H9 (cell line): ENCODE measurements around the gene GABRB1. TPM values are rescaled to one million over a fixed set of nuclear protein-coding genes. Genes with fewer than 3 reads are reported as not detected.

Source experiments
- DNase-seq: peaks from one replicate; pipeline ENCODE4 v3.0.0-alpha.2; 2017
- H2AFZ ChIP-seq: one replicate; pipeline ENCODE4 v1.6.1; 2013; ENCODE audit warnings: mild to moderate bottlenecking, low read length, control low read depth, moderate library complexity
- H2AK5ac ChIP-seq: 2 replicates; pipeline ENCODE4 v1.6.1; 2013; ENCODE audit warnings: low read length, control low read depth, mixed read lengths; ENCODE audit not compliant: insufficient read length
- H2BK120ac ChIP-seq: one replicate; pipeline ENCODE4 v1.6.1; 2013; ENCODE audit warnings: low read depth, mild to moderate bottlenecking, low read length, control low read depth, inconsistent platforms; ENCODE audit not compliant: poor library complexity, severe bottlenecking
- H2BK12ac ChIP-seq: 2 replicates; pipeline ENCODE4 v1.6.1; 2013; ENCODE audit warnings: low read length, control low read depth, mixed read lengths, low read depth; ENCODE audit not compliant: insufficient read length
- H2BK15ac ChIP-seq: 2 replicates; pipeline ENCODE4 v1.6.1; 2013; ENCODE audit warnings: low read depth, low read length, control low read depth
- H2BK20ac ChIP-seq: one replicate; pipeline ENCODE4 v1.6.1; 2013; ENCODE audit warnings: low read depth, mild to moderate bottlenecking, low read length, control low read depth, inconsistent platforms; ENCODE audit not compliant: poor library complexity, severe bottlenecking
- H2BK5ac ChIP-seq: 2 replicates; pipeline ENCODE4 v1.6.1; 2013; ENCODE audit warnings: low read length, control low read depth, mixed read lengths; ENCODE audit not compliant: insufficient read length
- H3K14ac ChIP-seq: 2 replicates; pipeline ENCODE4 v1.6.1; 2013; ENCODE audit warnings: low read length, control low read depth; ENCODE audit not compliant: insufficient read depth
- H3K18ac ChIP-seq: 2 replicates; pipeline ENCODE4 v1.6.1; 2013; ENCODE audit warnings: low read depth, mild to moderate bottlenecking, mixed read lengths, low read length, control low read depth; ENCODE audit not compliant: insufficient read length
- H3K23ac ChIP-seq: 2 replicates; pipeline ENCODE4 v1.6.1; 2013; ENCODE audit warnings: low read length, control low read depth, mixed read lengths, low read depth; ENCODE audit not compliant: insufficient read length
- H3K23me2 ChIP-seq: 2 replicates; pipeline ENCODE4 v1.6.1; 2013; ENCODE audit warnings: low read depth, mild to moderate bottlenecking, mixed read lengths, low read length, control low read depth; ENCODE audit not compliant: insufficient read length, poor library complexity, severe bottlenecking
- H3K27ac ChIP-seq: 2 replicates; pipeline ENCODE4 v1.5.1; 2013; ENCODE audit warnings: low read length, control low read depth, mixed read lengths, low read depth; ENCODE audit not compliant: insufficient read length
- H3K27me3 ChIP-seq: 2 replicates; pipeline ENCODE4 v1.6.1; 2013; ENCODE audit warnings: low read length, control low read depth, inconsistent platforms; ENCODE audit not compliant: insufficient read depth
- H3K4ac ChIP-seq: 2 replicates; pipeline ENCODE4 v1.6.1; 2013; ENCODE audit warnings: low read depth, mild to moderate bottlenecking, control low read depth, inconsistent platforms, low read length, moderate library complexity
- H3K4me1 ChIP-seq: 2 replicates; pipeline ENCODE4 v1.6.1; 2013; ENCODE audit warnings: low read length, control low read depth, inconsistent platforms; ENCODE audit not compliant: insufficient read depth
- H3K4me2 ChIP-seq: 2 replicates; pipeline ENCODE4 v1.6.1; 2013; ENCODE audit warnings: low read length, control low read depth, mixed read lengths; ENCODE audit not compliant: insufficient read length, insufficient read depth
- H3K56ac ChIP-seq: 2 replicates; pipeline ENCODE4 v1.6.1; 2013; ENCODE audit warnings: low read depth, mild to moderate bottlenecking, mixed read lengths, low read length, control low read depth; ENCODE audit not compliant: insufficient read length
- H3K79me1 ChIP-seq: 2 replicates; pipeline ENCODE4 v1.6.1; 2013; ENCODE audit warnings: low read depth, mild to moderate bottlenecking, moderate library complexity, low read length, control low read depth, inconsistent platforms; ENCODE audit not compliant: insufficient read depth, poor library complexity, severe bottlenecking
- H3K79me2 ChIP-seq: 2 replicates; pipeline ENCODE4 v1.6.1; 2013; ENCODE audit warnings: low read length, control low read depth, inconsistent platforms; ENCODE audit not compliant: insufficient read depth
- H3K9ac ChIP-seq: 2 replicates; pipeline ENCODE4 v1.6.1; 2013; ENCODE audit warnings: low read length, control low read depth, mixed read lengths; ENCODE audit not compliant: insufficient read length; ENCODE audit errors: extremely low read depth
- H3K9me3 ChIP-seq: one replicate; pipeline ENCODE4 v1.6.1; 2013; ENCODE audit warnings: low read depth, low read length, inconsistent platforms; ENCODE audit not compliant: control insufficient read depth
- H3T11ph ChIP-seq: one replicate; pipeline ENCODE4 v1.6.1; 2013; ENCODE audit warnings: mild to moderate bottlenecking, low read length, control low read depth, inconsistent platforms
- H4K20me1 ChIP-seq: one replicate; pipeline ENCODE4 v1.6.1; 2013; ENCODE audit not compliant: control insufficient read depth, insufficient read length, insufficient read depth
- H4K5ac ChIP-seq: 2 replicates; pipeline ENCODE4 v1.6.1; 2013; ENCODE audit warnings: low read depth, mild to moderate bottlenecking, mixed read lengths, low read length, control low read depth; ENCODE audit not compliant: insufficient read length
- H4K8ac ChIP-seq: replicated peaks from 2 replicates; pipeline ENCODE4 v1.6.1; 2013; ENCODE audit warnings: low read length, control low read depth, mixed read lengths, low read depth; ENCODE audit not compliant: insufficient read length
- H4K91ac ChIP-seq: 2 replicates; pipeline ENCODE4 v1.6.1; 2013; ENCODE audit warnings: low read depth, mild to moderate bottlenecking, moderate library complexity, mixed read lengths, low read length, control low read depth; ENCODE audit not compliant: insufficient read length
- H3K27ac Mint-ChIP-seq, 3 experiments: 2 replicates in 2 of 3; 3 replicates in 1 of 3; pipeline ENCODE4 v1.8.0; 2020 to 2021; ENCODE audit warnings: mixed read lengths in 3 of 3, mild to moderate bottlenecking in 1 of 3, moderate library complexity in 1 of 3
- H3K27me3 Mint-ChIP-seq: 2 replicates; pipeline ENCODE4 v1.8.0; 2021; ENCODE audit warnings: low read depth, mild to moderate bottlenecking, moderate library complexity, mixed read lengths
- H3K36me3 Mint-ChIP-seq, 3 experiments: 2 replicates in 2 of 3; 3 replicates in 1 of 3; pipeline ENCODE4 v1.8.0; 2020 to 2021; ENCODE audit warnings: low read depth in 3 of 3, mixed read lengths in 3 of 3; ENCODE audit not compliant: insufficient read depth in 1 of 3
- H3K4me1 Mint-ChIP-seq, 2 experiments: 2 replicates each; pipeline ENCODE4 v1.8.0; 2020; ENCODE audit warnings: mixed read lengths in 2 of 2
- H3K4me3 Mint-ChIP-seq, 2 experiments: 2 replicates in 1 of 2; 3 replicates in 1 of 2; pipeline ENCODE4 v1.8.0; 2020 to 2021; ENCODE audit warnings: mild to moderate bottlenecking in 2 of 2, mixed read lengths in 2 of 2, moderate library complexity in 1 of 2
- H3K9me3 Mint-ChIP-seq, 2 experiments: 2 replicates in 1 of 2; 3 replicates in 1 of 2; pipeline ENCODE4 v1.8.0; 2020; ENCODE audit warnings: mild to moderate bottlenecking in 2 of 2, mixed read lengths in 2 of 2, moderate library complexity in 1 of 2
- WGBS: extraction: QIAGEN DNeasy Blood & Tissue Kit; methylation state at CpG from one replicate; pipeline ENCODE4 v1.1.7; 2013; ENCODE audit warnings: missing lambda C conversion rate, low lambda C conversion rate, mixed read lengths; ENCODE audit not compliant: insufficient read length; ENCODE audit errors: extremely low coverage; 5-methylcytosine and 5-hydroxymethylcytosine counted together
- total RNA-seq: library from RNA; stranded (reverse); gene quantifications from 2 replicates; pipeline ENCODE4 v1.2.1, GENCODE V29; 2021
- TF ChIP-seq, protein P1 (sequence below): fragments of 200-600 bp; sonication (generic); conservative IDR thresholded peaks from 3 replicates; pipeline ENCODE4 v1.8.0; 2021; ENCODE audit warnings: antibody characterized with exemption, mild to moderate bottlenecking

The GABRB1 gene
- total RNA-seq, 1 experiment from 2014 or later, result 0.39 TPM

GRCh38 chr4:47474799-47475198 is 443.4 kb downstream of the GABRB1 start:
- DNase-seq, result no peak
- H3K4ac ChIP-seq, result no peak overlapping the region
- H3K9ac ChIP-seq, result no peak overlapping the region
- no peak overlapping the region for H4K5ac ChIP-seq
- no peak overlapping the region for H4K8ac ChIP-seq
- H3K23ac ChIP-seq, result no peak overlapping the region
- H3K23me2 ChIP-seq, result no peaks in the 10 kb centered on the region
- H3K79me1 ChIP-seq, result no peaks in the 10 kb centered on the region
- H3K18ac ChIP-seq, result no peak overlapping the region
- Mint-ChIP-seq H3K27ac (no peak overlapping the region), H3K36me3 (no peaks in the 10 kb centered on the region), H3K27me3 (no peaks in the 10 kb centered on the region), H3K4me3 (no peak overlapping the region), H3K9me3 (no peaks in the 10 kb centered on the region), H3K4me1 (peaks cover 12 to 14% of the 10 kb centered on the region in 2 experiments)
- no peak overlapping the region for H2AFZ ChIP-seq
- H3K27me3 ChIP-seq, result no peaks in the 10 kb centered on the region
- no CpG with 5 or more reads among the region's 4 CpGs for WGBS
- H3T11ph ChIP-seq, result no peak overlapping the region
- H3K56ac ChIP-seq, result no peak overlapping the region
- no peaks in the 10 kb centered on the region for H4K20me1 ChIP-seq
- no peak overlapping the region for H2BK12ac ChIP-seq
- no peak overlapping the region for H2BK5ac ChIP-seq
- H3K9me3 ChIP-seq, result no peaks in the 10 kb centered on the region
- TF ChIP-seq, protein P1, sequence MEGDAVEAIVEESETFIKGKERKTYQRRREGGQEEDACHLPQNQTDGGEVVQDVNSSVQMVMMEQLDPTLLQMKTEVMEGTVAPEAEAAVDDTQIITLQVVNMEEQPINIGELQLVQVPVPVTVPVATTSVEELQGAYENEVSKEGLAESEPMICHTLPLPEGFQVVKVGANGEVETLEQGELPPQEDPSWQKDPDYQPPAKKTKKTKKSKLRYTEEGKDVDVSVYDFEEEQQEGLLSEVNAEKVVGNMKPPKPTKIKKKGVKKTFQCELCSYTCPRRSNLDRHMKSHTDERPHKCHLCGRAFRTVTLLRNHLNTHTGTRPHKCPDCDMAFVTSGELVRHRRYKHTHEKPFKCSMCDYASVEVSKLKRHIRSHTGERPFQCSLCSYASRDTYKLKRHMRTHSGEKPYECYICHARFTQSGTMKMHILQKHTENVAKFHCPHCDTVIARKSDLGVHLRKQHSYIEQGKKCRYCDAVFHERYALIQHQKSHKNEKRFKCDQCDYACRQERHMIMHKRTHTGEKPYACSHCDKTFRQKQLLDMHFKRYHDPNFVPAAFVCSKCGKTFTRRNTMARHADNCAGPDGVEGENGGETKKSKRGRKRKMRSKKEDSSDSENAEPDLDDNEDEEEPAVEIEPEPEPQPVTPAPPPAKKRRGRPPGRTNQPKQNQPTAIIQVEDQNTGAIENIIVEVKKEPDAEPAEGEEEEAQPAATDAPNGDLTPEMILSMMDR, result no peak
- H3K14ac ChIP-seq, result no peak overlapping the region
- no peak overlapping the region for H3K4me2 ChIP-seq
- H4K91ac ChIP-seq, result no peak overlapping the region
- H3K4me1 ChIP-seq, result no peaks in the 10 kb centered on the region; the same call in 1 of the 2 replicates
- no peak overlapping the region for H2BK15ac ChIP-seq
- H2BK20ac ChIP-seq, result no peak overlapping the region
- no peak overlapping the region for H2AK5ac ChIP-seq
- H3K79me2 ChIP-seq, result no peaks in the 10 kb centered on the region
- H2BK120ac ChIP-seq, result no peak overlapping the region
- H3K27ac ChIP-seq, result no peak overlapping the region
